GM12878 (cell line): Measurements from ENCODE around the gene ILRUN. TPM values are rescaled to one million over a fixed set of nuclear protein-coding genes. Genes with fewer than 3 reads are reported as not detected.

Experiments
- ATAC-seq: fragments of 200-7000 bp; cut with Tn5 transposase; 3 replicates; pipeline ENCODE4 v1.9.1; 2020; ENCODE audit warnings: mild to moderate bottlenecking, moderate library complexity
- BruUV-seq: library from RNA; stranded (reverse); fragments of 400-500 nt; replicated peaks from 2 replicates; lab custom pipeline; 2021; lab: Mats Ljungman, UMichigan
- CTCF ChIA-PET: fragments of 300-600 bp; sonication (Branson Sonifier 250); formaldehyde crosslinking; extraction: SDS; loops from one replicate; lab custom pipeline; 2021; ENCODE audit warnings: inconsistent platforms; lab: Yijun Ruan, JAX
- POLR2A ChIA-PET: fragments of 350-600 bp; formaldehyde crosslinking; extraction: SDS; loops from one replicate; lab custom pipeline; 2021; ENCODE audit warnings: inconsistent platforms; lab: Charles Lee
- RAD21 ChIA-PET: fragments of 300-600 bp; sonication (Branson Sonifier 250); formaldehyde crosslinking; loops from one replicate; lab custom pipeline; 2023; ENCODE audit warnings: antibody characterized with exemption; ENCODE audit not compliant: unreplicated experiment; lab: Charles Lee
- SMC1A ChIA-PET: fragments of 300-600 bp; sonication (Branson Sonifier 250); formaldehyde crosslinking; loops from one replicate; lab custom pipeline; 2023; ENCODE audit not compliant: unreplicated experiment, uncharacterized antibody; lab: Charles Lee
- DNase-seq: peaks from one replicate; pipeline ENCODE4 v3.0.0-alpha.2; 2011; ENCODE audit warnings: low read depth, low spot score
- FAIRE-seq: peaks from 3 replicates; lab custom pipeline; 2011; peaks lifted over from hg19 to GRCh38; lab: Jason Lieb, UNC
- H2AFZ ChIP-seq: 2 replicates; pipeline ENCODE4 v1.6.0; 2011; ENCODE audit warnings: low read depth, low read length, control low read depth; ENCODE audit not compliant: control insufficient read depth
- H3K27ac ChIP-seq: 2 replicates; pipeline ENCODE4 v1.5.1; 2011; ENCODE audit warnings: control low read depth; ENCODE audit not compliant: control insufficient read depth, insufficient read depth
- H3K27me3 ChIP-seq, 2 experiments: replicated peaks in 1 of 2; 2 replicates each; pipeline versions ENCODE4 v1.6.0 to v1.6.1; 2011; ENCODE audit warnings: low read length in 1 of 2; ENCODE audit not compliant: control insufficient read depth in 2 of 2, insufficient read depth in 2 of 2
- H3K36me3 ChIP-seq, 2 experiments: 2 replicates each; pipeline ENCODE4 v1.5.1; 2011; ENCODE audit warnings: low read length in 1 of 2; ENCODE audit not compliant: control insufficient read depth in 2 of 2, insufficient read depth in 2 of 2
- H3K4me1 ChIP-seq: 2 replicates; pipeline ENCODE4 v1.6.1; 2011; ENCODE audit warnings: mild to moderate bottlenecking, low read length, moderate library complexity, mixed read lengths; ENCODE audit not compliant: control insufficient read depth, insufficient read depth
- H3K4me2 ChIP-seq: 2 replicates; pipeline ENCODE4 v1.6.0; 2011; ENCODE audit warnings: control low read depth; ENCODE audit not compliant: control insufficient read depth, insufficient read depth
- H3K4me3 ChIP-seq: fragments of 200-600 bp; sonication (generic); 2 replicates; pipeline ENCODE4 v1.5.1; 2016
- H3K79me2 ChIP-seq: 2 replicates; pipeline ENCODE4 v1.6.0; 2011; ENCODE audit warnings: low read length; ENCODE audit not compliant: control insufficient read depth, insufficient read depth
- H3K9ac ChIP-seq: 2 replicates; pipeline ENCODE4 v1.8.0; 2011; ENCODE audit warnings: low read length, control low read depth, mixed read lengths; ENCODE audit not compliant: control insufficient read depth, insufficient read depth
- H3K9me3 ChIP-seq: replicated peaks from 3 replicates; pipeline ENCODE4 v1.5.1; 2011; ENCODE audit warnings: mild to moderate bottlenecking, low read length; ENCODE audit not compliant: control insufficient read depth, insufficient read depth
- H4K20me1 ChIP-seq: 2 replicates; pipeline ENCODE4 v1.6.0; 2011; ENCODE audit not compliant: control insufficient read depth, insufficient read depth
- ATF3 ChIP-seq: IDR thresholded peaks from 2 replicates; pipeline ENCODE4 v1.6.1; 2011; ENCODE audit warnings: low read depth, mild to moderate bottlenecking, low read length, moderate library complexity, borderline replicate concordance; ENCODE audit errors: extremely low read depth
- CHD4 ChIP-seq: fragments of 200-600 bp; sonication (generic); IDR thresholded peaks from 2 replicates; pipeline ENCODE4 v1.6.1; 2016; ENCODE audit warnings: mild to moderate bottlenecking
- FOS ChIP-seq: IDR thresholded peaks from 3 replicates; pipeline ENCODE4 v1.6.1; 2011; ENCODE audit warnings: borderline replicate concordance; ENCODE audit not compliant: insufficient read length; ENCODE audit errors: extremely low read depth
- GABPA ChIP-seq: IDR thresholded peaks from 2 replicates; pipeline ENCODE4 v1.6.1; 2014; ENCODE audit warnings: antibody characterized with exemption, low read depth, mild to moderate bottlenecking, inconsistent platforms
- HDAC6 ChIP-seq: fragments of 200-600 bp; sonication (generic); IDR thresholded peaks from one replicate; pipeline ENCODE4 v1.8.0; 2017; ENCODE audit warnings: antibody characterized with exemption; ENCODE audit not compliant: unreplicated experiment
- HSF1 ChIP-seq: fragments of 150-350 bp; IDR thresholded peaks from 2 replicates; pipeline ENCODE4 v1.6.1; 2014; ENCODE audit warnings: mild to moderate bottlenecking, low read depth, low read length
- MAX ChIP-seq: IDR thresholded peaks from 2 replicates; pipeline ENCODE4 v1.6.1; 2012; ENCODE audit warnings: low read depth, low read length, improper control_type of control experiment
- NFYA ChIP-seq: IDR thresholded peaks from 2 replicates; pipeline ENCODE4 v1.6.1; 2011; ENCODE audit warnings: low read depth, mild to moderate bottlenecking, low read length, improper control_type of control experiment, borderline replicate concordance
- NKRF ChIP-seq: fragments of 450-650 bp; conservative IDR thresholded peaks from 2 replicates; pipeline ENCODE4 v1.6.1; 2017; ENCODE audit warnings: mild to moderate bottlenecking, moderate library complexity
- NR2C1 ChIP-seq: fragments of 450-650 bp; IDR thresholded peaks from 2 replicates; pipeline ENCODE4 v1.6.1; 2017; ENCODE audit warnings: antibody characterized with exemption, mild to moderate bottlenecking, moderate library complexity
- PML ChIP-seq: IDR thresholded peaks from 2 replicates; pipeline ENCODE4 v1.6.1; 2012; ENCODE audit warnings: low read length, inconsistent platforms
- RB1 ChIP-seq: fragments of 450-650 bp; formaldehyde crosslinking; IDR thresholded peaks from 2 replicates; pipeline ENCODE4 v1.6.1; 2017; ENCODE audit warnings: mild to moderate bottlenecking, borderline replicate concordance
- SKIL ChIP-seq: fragments of 450-650 bp; IDR thresholded peaks from 2 replicates; pipeline ENCODE4 v1.6.1; 2017; ENCODE audit warnings: mild to moderate bottlenecking, low read depth, inconsistent platforms; ENCODE audit not compliant: poor library complexity, severe bottlenecking
- WGBS: methylation state at CpG from one replicate; pipeline ENCODE4 v1.1.6; 2016; ENCODE audit warnings: low lambda C conversion rate; ENCODE audit not compliant: insufficient replicate concordance, insufficient coverage; ENCODE audit errors: missing lambda C conversion rate; 5-methylcytosine and 5-hydroxymethylcytosine counted together
- in situ Hi-C: fragments of 300-500 bp; cut with MboI; formaldehyde crosslinking; loops from 9 replicates; pipeline ENCODE4 v1.14.3; 2018; ENCODE audit warnings: mixed read lengths
- intact Hi-C: fragments of 100-400 bp; cut with micrococcal nuclease; formaldehyde crosslinking; loops from one replicate; pipeline ENCODE4 v1.14.2; 2022; ENCODE audit not compliant: unreplicated experiment
- polyA plus RNA-seq, 11 experiments: library from polyadenylated mRNA; depleted of rRNA in 4 of 11; unstranded in 6 of 11; stranded (reverse) in 5 of 11; fragments of >200 nt; fragmentation: Nextera tagmentation in 4 of 11; fragmentation: Illumina TruSeq in 1 of 11; extraction: Ambion mirVana in 4 of 11; extraction: Trizol in 1 of 11; gene quantifications; 1 replicate in 1 of 11; 2 replicates in 10 of 11; pipeline versions ENCODE4 v1.2.1 to v1.2.3, GENCODE V29; 2011 to 2016; ENCODE audit warnings: inconsistent platforms in 2 of 11, missing spikeins in 2 of 11, low read depth in 1 of 11
- total RNA-seq, 4 experiments: library from RNA; depleted of rRNA in 3 of 4; stranded (reverse); fragments of >200 nt in 3 of 4; fragmentation: Illumina TruSeq in 1 of 4; extraction: Trizol in 1 of 4; gene quantifications; 2 replicates each; pipeline versions ENCODE4 v1.2.1 to v1.2.3, GENCODE V29; 2013 to 2021

ILRUN gene
- total and polyA plus RNA-seq, 10 of the 15 experiments (the other 5 are each of a cell fraction or from before 2014, with no cell fraction given): 21.0 to 114 (median 48.9) TPM

- no peak for TF ChIP-seq MAX
- TF ChIP-seq ATF3: no peak
- TF ChIP-seq HDAC6: no peak
- TF ChIP-seq FOS: no peak
Measured at GRCh38 chr6:34663371-34663770, 33.2 kb downstream of the ILRUN start (continued).

- intact Hi-C loops (no loop called here), in situ Hi-C loops (loop anchor here (25.0 kb wide), 2 partner anchors 1599 to 1699 kb away; partner anchors contain the start of genes BRD2, HLA-DMA and HLA-DPA1)
- BruUV-seq: TSS peak; percentile 50
- no peaks in the 10 kb centered on the region for H4K20me1 ChIP-seq
- WGBS: 100% methylated on average over 1 of the region's 1 CpG
- POLR2A ChIA-PET: interaction anchor here (11.4 to 14.9 kb wide), 2 partner anchors 16 to 21 kb away, joined by 246 to 329 read pairs; no protein-coding TSS in a partner anchor
- peaks cover 72% of the 10 kb centered on the region for H3K4me1 ChIP-seq
- peak overlapping the region; percentile 91 for H3K27ac ChIP-seq
- FAIRE-seq (no peak), DNase-seq (no peak), ATAC-seq (no peak)
- SMC1A ChIA-PET: interaction anchor here (1.2 to 3.0 kb wide), 5 partner anchors 10 to 34 kb away, joined by 3 to 15 read pairs (median 4); no protein-coding TSS in a partner anchor
- peak overlapping the region; percentile 45 for H3K4me2 ChIP-seq
- H3K9ac ChIP-seq: peak overlapping the region; percentile 37; the same call in 1 of the 2 replicates
- H3K36me3 ChIP-seq: no peaks in the 10 kb centered on the region
- CTCF ChIA-PET: interaction anchor here (3.9 kb wide), 1 partner anchor 12 kb away, joined by 15 read pairs; no protein-coding TSS in a partner anchor
- peak overlapping the region; percentile 56 for H3K4me3 ChIP-seq
- no peaks in the 10 kb centered on the region for H3K27me3 ChIP-seq
- no peak for TF ChIP-seq NFYA
- no peak for TF ChIP-seq CHD4
- TF ChIP-seq PML: no peak
- no peak for TF ChIP-seq HSF1
- no peak for TF ChIP-seq RB1
- no peak for TF ChIP-seq NKRF
- no peak for TF ChIP-seq SKIL
- TF ChIP-seq FOS: no peak
- no peak for TF ChIP-seq NR2C1
- TF ChIP-seq GABPA: no peak
- RAD21 ChIA-PET: interaction anchor here (1.3 to 3.0 kb wide), 3 partner anchors 11 to 25 kb away, joined by 4 to 21 read pairs (median 19); no protein-coding TSS in a partner anchor
- peaks cover 2% of the 10 kb centered on the region; the same call in 2 of the 3 replicates for H3K9me3 ChIP-seq
- H2AFZ ChIP-seq: no peak overlapping the region
- H3K79me2 ChIP-seq: peaks cover 83% of the 10 kb centered on the region
Measured at GRCh38 chr6:34661357-34661756, 35.2 kb downstream of the ILRUN start.
